ENCODE measurements around the gene SLC19A2.
A peak's percentile ranks its signal among the peaks of the same experiment; 100 is the strongest.
"Not testable (repeated sequence)": the region's sequence is repeated elsewhere in the genome, so short reads cannot be mapped to it uniquely, and the experiment has no call there.

SLC19A2 gene

GRCh38 chr1:169485431-169486280 lies at the start of gene SLC19A2:
Gene SLC19A2, minus strand, starts transcription at chr1:169485944. Its CDS starts 178 bp downstream, at chr1:169485766.
- DNase-seq: peak; percentile 79

GRCh38 chr1:169534653-169535052 lies 48.9 kb upstream of the SLC19A2 start:
- DNase-seq: no peak

GRCh38 chr1:169533528-169534190 lies 47.9 kb upstream of the SLC19A2 start:
- DNase-seq: not testable (repeated sequence)

GRCh38 chr1:169530448-169530847 lies 44.7 kb upstream of the SLC19A2 start:
- no peak for DNase-seq

GRCh38 chr1:169529068-169529642 lies 43.4 kb upstream of the SLC19A2 start:
- DNase-seq: no peak

GRCh38 chr1:169528215-169529067 lies 42.7 kb upstream of the SLC19A2 start:
- no peak for DNase-seq

- DNase-seq: no peak
These were observed 41.9 kb upstream of the SLC19A2 start for GRCh38 chr1:169527451-169528214.

- DNase-seq: no peak
These were observed 41.3 kb upstream of the SLC19A2 start for GRCh38 chr1:169527001-169527400.

GRCh38 chr1:169526120-169526832 lies 40.5 kb upstream of the SLC19A2 start:
- DNase-seq: no peak

- no peak for DNase-seq
These were observed 39.6 kb upstream of the SLC19A2 start for GRCh38 chr1:169525391-169525790.

- no peak for DNase-seq
These were observed 38.2 kb upstream of the SLC19A2 start for GRCh38 chr1:169523904-169524303.

GRCh38 chr1:169521226-169521625 lies 35.5 kb upstream of the SLC19A2 start:
- no peak for DNase-seq

- no peak for DNase-seq
These were observed 31.9 kb upstream of the SLC19A2 start for GRCh38 chr1:169517558-169518186.

- DNase-seq: no peak
These were observed 29.9 kb upstream of the SLC19A2 start for GRCh38 chr1:169515641-169516040.

GRCh38 chr1:169514566-169515270 lies 29.0 kb upstream of the SLC19A2 start:
- DNase-seq: no peak

GRCh38 chr1:169513208-169513607 lies 27.5 kb upstream of the SLC19A2 start:
- no peak for DNase-seq

- DNase-seq: no peak
These were observed 25.7 kb upstream of the SLC19A2 start for GRCh38 chr1:169511316-169512005.

GRCh38 chr1:169510060-169510459 lies 24.3 kb upstream of the SLC19A2 start:
- DNase-seq: no peak

- no peak for DNase-seq
These were observed 23.6 kb upstream of the SLC19A2 start for GRCh38 chr1:169509354-169509753.

Measured in 8988T (cell line).